ENCODE measurements around the gene JAK3. TPM values are rescaled to one million over a fixed set of nuclear protein-coding genes. Genes with fewer than 3 reads are reported as not detected.

The JAK3 gene
- total RNA-seq, 1 donor from 2014 or later, result 28.1 TPM

- Histone ChIP-seq H3K9me3 (no peaks in the 10 kb centered on the region), H3K4me3 (no peak overlapping the region), H3K27ac (no peak overlapping the region), H3K27me3 (no peaks in the 10 kb centered on the region), H3K4me1 (no peaks in the 10 kb centered on the region), H3K36me3 (no peaks in the 10 kb centered on the region)
- no peak for TF ChIP-seq CTCF (IDR thresholded peaks at IDR 0.05)
- DNase-seq (ENCODE audit: low spot score in 2 of 2), result no peak
- intact Hi-C loops (cut with DNase I), result no loop called here
Observed at GRCh38 chr19:17883627-17884410, 36.0 kb upstream of the JAK3 start.

GRCh38 chr19:17881701-17882100 lies 33.9 kb upstream of the JAK3 start:
- Histone ChIP-seq H3K27ac (no peak overlapping the region), H3K4me3 (no peak overlapping the region), H3K36me3 (no peaks in the 10 kb centered on the region), H3K27me3 (no peaks in the 10 kb centered on the region), H3K9me3 (no peaks in the 10 kb centered on the region), H3K4me1 (no peaks in the 10 kb centered on the region)
- intact Hi-C loops (cut with DNase I), result no loop called here
- no peak for DNase-seq (ENCODE audit: low spot score in 2 of 2)
- TF ChIP-seq CTCF (IDR thresholded peaks at IDR 0.05), result no peak

GRCh38 chr19:17879466-17879865 lies 31.7 kb upstream of the JAK3 start:
- no peak for DNase-seq (ENCODE audit: low spot score in 2 of 2)
- Histone ChIP-seq H3K27me3 (peaks cover 3% of the 10 kb centered on the region), H3K9me3 (no peaks in the 10 kb centered on the region), H3K27ac (no peak overlapping the region), H3K4me3 (no peak overlapping the region), H3K4me1 (no peaks in the 10 kb centered on the region), H3K36me3 (no peaks in the 10 kb centered on the region)
- intact Hi-C loops (cut with DNase I), result no loop called here
- TF ChIP-seq CTCF (IDR thresholded peaks at IDR 0.05), result no peak

- Histone ChIP-seq H3K4me1 (no peaks in the 10 kb centered on the region), H3K9me3 (no peaks in the 10 kb centered on the region), H3K27ac (no peak overlapping the region), H3K36me3 (no peaks in the 10 kb centered on the region), H3K4me3 (no peak overlapping the region), H3K27me3 (peaks cover 17% of the 10 kb centered on the region)
- intact Hi-C loops (cut with DNase I), result no loop called here
- DNase-seq (ENCODE audit: low spot score in 2 of 2), result no peak
- TF ChIP-seq CTCF (IDR thresholded peaks at IDR 0.05), result no peak
Observed at GRCh38 chr19:17877696-17878095, 29.9 kb upstream of the JAK3 start.

- Histone ChIP-seq H3K27me3 (peaks cover 36% of the 10 kb centered on the region), H3K36me3 (no peaks in the 10 kb centered on the region), H3K27ac (no peak overlapping the region), H3K4me3 (no peak overlapping the region), H3K4me1 (no peaks in the 10 kb centered on the region), H3K9me3 (no peaks in the 10 kb centered on the region)
- TF ChIP-seq CTCF (IDR thresholded peaks at IDR 0.05), result no peak
- no peak for DNase-seq (ENCODE audit: low spot score in 2 of 2)
- intact Hi-C loops (cut with DNase I), result no loop called here
Observed at GRCh38 chr19:17874758-17875135, 27.0 kb upstream of the JAK3 start.

Data from ascending aorta (tissue), 2 donors.